C4-2B (cell line): ENCODE measurements around the gene MICU1.

Source experiments
- H3K27ac ChIP-seq: fragments of 450-650 bp; 2 replicates; pipeline ENCODE4 v1.5.1; 2017
- ZFX ChIP-seq: fragments of 450-650 bp; IDR thresholded peaks from 2 replicates; pipeline ENCODE4 v1.6.1; 2017
- TF ChIP-seq, protein P1 (sequence below): fragments of 450-650 bp; conservative IDR thresholded peaks from 2 replicates; pipeline ENCODE4 v1.5.1; 2017; ENCODE audit warnings: mild to moderate bottlenecking

The MICU1 gene

DNA sequence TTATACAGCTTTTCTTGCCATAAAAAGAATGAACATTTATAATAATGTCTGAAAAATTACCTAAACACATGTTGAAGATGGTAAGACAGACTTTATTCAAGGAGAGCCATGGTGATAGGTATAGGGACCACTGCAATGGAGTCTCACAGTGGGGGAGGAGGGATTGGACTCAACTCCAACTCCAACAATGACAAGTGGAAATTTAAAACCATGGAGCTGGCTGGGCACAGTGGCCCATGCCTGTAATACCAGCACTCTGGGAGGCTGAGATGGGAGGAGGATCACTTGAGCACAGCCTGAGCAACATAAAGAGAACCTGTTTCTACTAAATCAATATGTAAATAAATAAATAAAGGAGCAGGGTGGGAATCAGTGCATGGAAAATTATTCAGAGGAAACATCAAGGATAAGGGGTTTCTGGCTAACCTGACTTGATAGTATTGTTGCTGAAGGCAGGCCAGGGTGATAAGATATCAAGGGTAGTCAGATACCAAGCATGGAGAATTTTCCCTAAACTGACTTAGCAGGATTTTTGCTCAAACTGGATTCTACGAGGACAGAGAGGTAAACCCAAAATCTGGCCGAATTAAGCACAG is 19.5 kb upstream of the MICU1 start:
- H3K27ac ChIP-seq, result no peak overlapping the region
- no peak for TF ChIP-seq ZFX

DNA sequence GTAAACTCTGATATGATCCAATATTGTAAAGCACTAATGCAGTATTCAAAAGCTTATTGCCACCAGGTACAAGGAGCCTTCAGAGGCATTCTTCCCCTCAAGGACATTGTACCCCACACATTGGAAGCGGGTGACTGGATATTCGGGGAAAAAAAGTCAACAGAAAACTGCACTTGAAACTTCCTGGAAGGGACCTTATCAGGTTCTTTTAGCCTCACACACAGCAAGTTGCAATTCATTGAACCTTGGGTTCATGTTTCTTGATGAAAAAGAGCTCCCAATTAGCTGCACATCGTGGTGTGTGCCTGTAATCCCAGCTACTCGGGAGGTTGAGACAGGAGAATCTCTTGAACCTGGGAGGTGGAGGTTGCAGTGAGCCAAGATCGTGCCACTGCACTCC is 16.4 kb upstream of the MICU1 start:
- H3K27ac ChIP-seq, result no peak overlapping the region
- TF ChIP-seq, protein P1, sequence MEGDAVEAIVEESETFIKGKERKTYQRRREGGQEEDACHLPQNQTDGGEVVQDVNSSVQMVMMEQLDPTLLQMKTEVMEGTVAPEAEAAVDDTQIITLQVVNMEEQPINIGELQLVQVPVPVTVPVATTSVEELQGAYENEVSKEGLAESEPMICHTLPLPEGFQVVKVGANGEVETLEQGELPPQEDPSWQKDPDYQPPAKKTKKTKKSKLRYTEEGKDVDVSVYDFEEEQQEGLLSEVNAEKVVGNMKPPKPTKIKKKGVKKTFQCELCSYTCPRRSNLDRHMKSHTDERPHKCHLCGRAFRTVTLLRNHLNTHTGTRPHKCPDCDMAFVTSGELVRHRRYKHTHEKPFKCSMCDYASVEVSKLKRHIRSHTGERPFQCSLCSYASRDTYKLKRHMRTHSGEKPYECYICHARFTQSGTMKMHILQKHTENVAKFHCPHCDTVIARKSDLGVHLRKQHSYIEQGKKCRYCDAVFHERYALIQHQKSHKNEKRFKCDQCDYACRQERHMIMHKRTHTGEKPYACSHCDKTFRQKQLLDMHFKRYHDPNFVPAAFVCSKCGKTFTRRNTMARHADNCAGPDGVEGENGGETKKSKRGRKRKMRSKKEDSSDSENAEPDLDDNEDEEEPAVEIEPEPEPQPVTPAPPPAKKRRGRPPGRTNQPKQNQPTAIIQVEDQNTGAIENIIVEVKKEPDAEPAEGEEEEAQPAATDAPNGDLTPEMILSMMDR, result no peak

DNA sequence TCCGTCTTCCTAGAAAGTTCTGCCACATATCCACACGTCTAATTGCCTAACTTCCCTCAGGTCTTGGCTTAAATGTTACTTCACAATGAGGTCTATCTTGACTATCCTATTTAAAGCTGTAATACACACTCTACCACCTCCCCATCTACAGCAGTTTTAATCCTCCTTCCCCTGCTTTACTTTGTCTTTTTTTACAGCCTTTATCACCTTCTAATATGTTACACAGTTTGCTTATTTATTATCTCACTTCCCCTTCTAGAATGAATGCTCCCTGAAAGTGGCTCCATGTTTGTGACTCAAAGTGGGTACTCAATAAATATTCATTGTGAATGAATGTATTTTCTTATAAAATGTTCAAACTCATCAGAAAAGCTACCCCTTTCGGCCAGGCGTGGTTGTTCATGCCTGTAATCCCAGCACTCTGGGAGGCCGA is 13.6 kb upstream of the MICU1 start:
- no peak overlapping the region for H3K27ac ChIP-seq
- TF ChIP-seq, protein P1, result no peak
- no peak for TF ChIP-seq ZFX

DNA sequence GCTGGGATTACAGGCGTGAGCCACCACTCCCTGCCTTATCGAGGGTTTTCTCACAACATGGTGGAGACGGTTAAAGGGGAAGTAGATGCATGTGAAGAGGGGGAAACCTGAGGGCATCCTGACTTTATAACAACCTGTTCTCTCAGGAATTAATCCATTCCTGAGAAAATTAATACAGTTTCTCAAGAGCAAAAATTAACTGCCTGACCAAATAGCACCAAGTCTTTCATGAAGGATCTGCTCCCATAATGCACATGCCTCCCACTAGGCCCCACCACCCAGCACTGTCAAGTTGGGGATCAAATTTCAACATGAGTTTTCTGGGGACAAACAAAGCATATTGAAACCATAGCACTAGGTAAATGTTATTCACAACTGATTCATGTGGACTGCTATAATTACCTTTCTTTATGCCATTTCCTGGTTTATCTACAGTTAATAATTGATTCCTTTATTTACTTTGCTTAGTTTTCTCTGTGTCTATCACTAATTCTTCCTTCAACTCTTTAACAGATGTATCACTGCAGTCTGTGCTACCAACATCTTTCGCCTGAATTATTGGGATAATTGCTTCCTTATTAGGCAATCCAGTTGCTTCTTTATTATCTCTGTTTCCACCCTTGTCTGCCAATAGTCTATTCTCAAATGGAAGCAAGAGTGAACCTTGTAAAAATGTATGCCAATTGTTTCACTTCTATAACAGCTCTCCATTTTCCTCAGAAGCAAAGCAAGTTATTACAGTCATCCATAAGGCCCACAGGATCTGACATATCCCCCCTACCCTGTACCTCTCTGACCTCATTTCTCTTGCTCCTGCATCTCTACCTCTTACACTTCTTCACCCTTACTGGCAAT is 12.9 kb upstream of the MICU1 start:
- TF ChIP-seq, protein P1, result no peak
- TF ChIP-seq ZFX, result no peak
- H3K27ac ChIP-seq, result no peak overlapping the region

DNA sequence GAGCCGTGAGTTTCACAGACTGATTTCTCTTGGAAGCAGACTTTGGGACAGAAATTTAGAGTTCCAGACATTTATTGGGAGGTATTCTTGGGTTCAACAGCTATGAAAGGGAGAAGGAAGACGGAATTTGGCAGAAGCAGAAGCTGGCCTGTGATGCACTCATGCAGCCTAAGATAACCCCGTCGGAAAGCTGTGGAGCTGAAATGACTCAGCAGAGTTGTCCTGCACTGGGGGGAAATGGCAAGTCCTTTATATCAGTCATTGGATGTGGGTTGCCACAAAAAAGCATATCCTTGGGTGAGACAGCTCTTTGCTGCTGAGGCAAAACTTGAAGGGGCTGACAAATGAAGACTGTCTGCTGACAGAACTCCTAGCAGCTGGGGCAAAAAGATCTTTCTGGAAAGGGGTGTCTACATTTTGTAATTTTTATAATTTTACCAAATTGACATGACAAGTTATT is 11.5 kb upstream of the MICU1 start:
- no peak for TF ChIP-seq ZFX
- TF ChIP-seq, protein P1, result no peak
- H3K27ac ChIP-seq, result no peak overlapping the region

DNA sequence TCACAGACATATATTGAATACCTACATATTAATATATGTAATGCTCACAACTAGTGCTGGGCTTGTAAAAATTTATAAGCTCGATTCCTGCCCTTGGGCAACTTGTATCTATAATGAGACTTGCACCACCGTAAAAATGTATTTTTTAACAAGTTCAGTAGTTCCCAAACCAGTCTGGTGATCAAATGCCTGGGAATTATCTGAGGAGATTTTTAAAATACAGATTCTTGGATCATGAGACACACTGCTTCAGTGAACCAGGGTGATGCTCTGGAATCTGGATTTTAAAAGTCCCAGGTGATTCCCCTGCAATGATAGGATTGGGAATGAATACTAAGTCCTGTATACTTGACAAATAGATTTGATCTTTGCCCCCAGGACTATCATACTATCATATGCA is 4.3 kb upstream of the MICU1 start:
- no peak overlapping the region for H3K27ac ChIP-seq
- TF ChIP-seq, protein P1, result no peak
- TF ChIP-seq ZFX, result no peak

DNA sequence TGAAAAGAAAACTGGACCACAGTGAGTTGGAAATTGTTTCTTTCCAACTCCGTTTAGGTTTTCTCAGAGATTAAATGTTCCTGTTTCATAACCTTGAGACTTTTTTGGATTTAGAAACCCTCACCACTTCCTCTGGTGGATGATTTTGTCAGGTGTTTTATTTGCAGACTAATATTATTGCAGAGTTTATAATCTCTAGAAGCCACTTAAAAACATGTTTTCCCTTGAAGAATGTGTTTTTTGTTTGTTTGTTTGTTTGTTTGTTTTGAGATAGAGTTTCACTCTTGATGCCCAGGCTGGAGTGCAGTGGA is 520 bp upstream of the MICU1 start:
- peak overlapping the region; percentile 74 for H3K27ac ChIP-seq
- TF ChIP-seq, protein P1, result no peak
- no peak for TF ChIP-seq ZFX

DNA sequence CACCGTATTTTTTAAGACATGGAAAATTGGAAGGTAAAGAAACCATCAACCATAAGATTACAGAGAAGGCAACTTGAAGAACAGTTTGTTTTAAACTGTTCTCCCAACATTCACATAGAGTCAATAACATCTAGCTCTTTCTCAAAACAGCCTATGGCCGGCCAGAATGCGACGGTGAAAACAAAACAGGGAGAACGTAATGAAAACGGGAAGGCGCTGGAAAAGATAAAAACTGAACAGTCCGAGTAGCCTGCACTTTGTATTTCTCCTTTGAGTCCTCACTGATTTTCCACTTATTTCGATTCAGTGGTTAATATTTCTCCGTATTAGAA is 637 bp downstream of the MICU1 start:
- TF ChIP-seq ZFX, result no peak
- TF ChIP-seq, protein P1, result no peak
- H3K27ac ChIP-seq, result peak overlapping the region; percentile 74
